ENCODE data around the gene MPZL1.

MPZL1 gene

DNA sequence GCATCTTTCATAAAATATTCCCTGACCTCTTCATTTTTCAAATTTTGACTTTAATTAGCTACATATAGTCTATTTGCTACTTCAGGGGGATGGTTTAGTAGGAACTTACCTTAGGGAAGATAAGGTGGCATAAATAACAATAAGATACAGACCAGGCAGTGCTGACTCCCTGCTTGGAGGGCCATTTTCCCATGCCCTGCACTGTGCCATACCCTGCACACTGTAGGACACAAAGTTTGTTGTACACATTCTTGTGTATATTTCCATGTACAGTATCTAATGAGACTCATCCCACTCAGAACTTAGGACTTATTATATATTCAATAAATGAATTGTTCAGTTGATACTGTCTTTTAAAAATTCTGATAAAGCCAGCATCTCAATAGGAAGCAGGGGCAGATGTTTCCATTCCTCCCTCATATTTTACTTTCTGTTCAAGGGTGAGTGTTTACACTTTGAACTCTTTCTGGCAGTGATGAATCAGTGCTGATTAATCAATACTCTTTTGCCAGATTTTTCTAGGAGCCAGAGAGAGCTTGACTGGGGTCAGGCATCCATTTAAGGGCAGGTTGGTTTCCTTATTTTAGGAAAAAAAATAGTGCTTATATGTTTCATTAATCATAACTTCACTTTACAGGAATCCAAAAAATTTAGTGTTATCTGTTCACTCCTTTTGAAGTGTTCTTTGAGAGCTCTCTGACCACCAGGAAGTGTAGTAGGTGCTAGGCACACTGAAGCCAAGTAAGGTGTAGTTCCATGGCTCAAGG, 30.6 kb downstream of the MPZL1 start:
- no peak for DNase-seq

DNA sequence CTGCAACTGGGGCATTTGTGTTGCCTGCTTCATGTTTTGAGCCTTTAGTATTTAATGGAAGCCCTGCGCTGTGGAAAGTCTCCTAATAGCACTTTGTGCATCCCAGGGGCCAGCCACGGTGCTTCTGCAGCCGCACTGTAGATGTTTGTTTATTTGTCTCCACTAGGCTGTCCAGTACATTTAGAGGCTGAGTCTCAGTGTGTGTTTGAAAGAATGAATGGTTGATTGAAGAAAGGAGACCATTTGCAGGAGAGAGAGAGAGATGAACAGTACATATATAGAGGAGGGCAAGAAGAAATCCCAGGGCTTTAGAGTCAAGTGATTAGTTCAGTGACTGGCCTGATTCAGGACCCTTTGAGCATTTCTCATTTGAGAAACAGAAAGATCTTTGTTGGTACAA, 33.9 kb downstream of the MPZL1 start:
- DNase-seq = no peak

DNA sequence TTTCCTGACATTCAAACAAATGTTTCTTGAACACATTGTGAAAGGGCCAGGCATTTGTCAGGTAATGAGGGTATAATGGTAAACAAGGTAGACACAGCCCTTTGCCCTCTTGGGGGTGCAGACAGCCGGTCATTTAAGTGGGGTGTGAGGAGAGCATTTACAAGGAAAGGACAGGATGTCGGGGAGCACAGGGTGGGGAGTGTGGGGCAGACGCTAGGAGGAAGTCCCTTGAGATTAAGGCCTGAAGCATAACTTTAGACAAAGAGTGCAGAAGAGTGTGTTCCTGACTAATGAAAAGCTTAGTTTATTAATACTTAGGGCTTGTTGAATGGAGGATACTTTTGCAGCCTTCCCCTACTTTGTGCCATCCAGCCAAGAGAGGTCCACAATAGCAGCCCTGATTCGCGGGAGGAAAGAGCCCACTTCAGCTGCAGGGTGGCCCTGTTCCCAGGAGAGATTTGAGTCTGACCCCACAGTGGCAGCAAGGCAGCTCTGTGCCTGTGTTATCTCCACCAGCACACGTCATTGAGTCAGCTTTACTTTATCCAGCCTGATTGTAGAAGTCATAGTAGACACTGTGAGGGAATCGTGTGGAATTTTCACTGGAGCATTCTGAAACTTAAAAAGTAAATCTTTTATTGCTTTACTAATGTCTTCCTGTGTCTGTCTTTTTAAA, 35.1 kb downstream of the MPZL1 start:
- no peak for DNase-seq

DNA sequence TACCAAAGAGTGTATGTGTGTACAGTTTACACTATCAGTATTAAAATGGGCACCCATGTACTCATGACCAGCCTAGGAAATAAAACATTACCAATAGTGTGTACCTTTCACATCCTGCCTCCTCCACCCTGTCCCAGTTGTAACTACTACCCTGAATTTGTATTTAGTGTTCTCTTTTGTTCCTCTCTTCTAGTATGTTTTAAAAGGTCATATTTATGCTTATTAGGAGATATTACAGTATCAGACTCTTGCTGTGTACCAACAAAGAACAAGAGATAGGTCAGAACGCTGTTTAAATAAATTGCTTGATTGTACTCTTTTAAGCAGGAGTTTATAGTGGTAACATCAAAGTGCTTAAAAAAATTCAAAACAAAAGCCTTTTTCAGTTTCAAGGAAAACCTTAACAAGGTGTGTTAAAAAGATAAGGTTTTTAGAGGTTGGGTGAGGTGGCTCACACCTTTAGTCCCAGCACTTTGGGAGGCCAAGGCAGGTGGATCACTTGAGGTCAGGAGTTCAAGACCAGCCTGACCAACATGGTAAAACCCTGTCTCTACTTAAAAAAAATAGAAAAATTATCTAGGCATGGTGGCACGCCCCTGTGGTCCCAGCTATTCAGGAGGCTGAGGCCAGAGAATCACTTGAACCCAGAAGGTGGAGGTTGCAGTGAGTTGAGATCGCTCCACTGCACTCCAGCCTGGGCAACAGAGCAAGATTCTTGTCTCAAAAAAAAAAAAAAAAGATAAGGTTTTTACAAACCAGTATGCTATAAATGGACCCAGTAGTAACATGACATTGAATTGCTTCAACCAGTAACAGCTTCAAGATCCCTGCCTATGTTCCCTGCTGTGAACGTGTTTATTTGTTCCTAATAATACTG, 35.9 kb downstream of the MPZL1 start:
- no peak for DNase-seq

DNA sequence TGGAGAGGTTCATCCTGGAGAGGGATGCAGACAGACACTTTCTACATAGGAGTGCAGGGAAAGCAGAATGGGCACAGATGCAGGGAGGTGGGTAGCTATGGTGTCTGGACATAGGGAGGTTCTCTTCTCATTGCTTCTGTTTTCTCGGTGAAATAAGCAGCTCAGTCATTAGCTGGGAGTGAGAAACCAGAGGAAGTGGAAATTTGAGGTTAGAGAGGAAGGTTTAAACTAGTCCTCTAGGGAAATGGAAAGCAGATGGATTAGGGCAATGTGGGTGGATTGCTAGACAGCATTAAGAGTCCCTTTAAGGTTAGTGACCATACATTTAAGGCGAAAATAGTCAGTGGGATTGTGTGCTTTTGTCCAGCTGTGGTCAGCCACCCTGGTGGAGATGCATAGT, 39.6 kb downstream of the MPZL1 start:
- DNase-seq = no peak

DNA sequence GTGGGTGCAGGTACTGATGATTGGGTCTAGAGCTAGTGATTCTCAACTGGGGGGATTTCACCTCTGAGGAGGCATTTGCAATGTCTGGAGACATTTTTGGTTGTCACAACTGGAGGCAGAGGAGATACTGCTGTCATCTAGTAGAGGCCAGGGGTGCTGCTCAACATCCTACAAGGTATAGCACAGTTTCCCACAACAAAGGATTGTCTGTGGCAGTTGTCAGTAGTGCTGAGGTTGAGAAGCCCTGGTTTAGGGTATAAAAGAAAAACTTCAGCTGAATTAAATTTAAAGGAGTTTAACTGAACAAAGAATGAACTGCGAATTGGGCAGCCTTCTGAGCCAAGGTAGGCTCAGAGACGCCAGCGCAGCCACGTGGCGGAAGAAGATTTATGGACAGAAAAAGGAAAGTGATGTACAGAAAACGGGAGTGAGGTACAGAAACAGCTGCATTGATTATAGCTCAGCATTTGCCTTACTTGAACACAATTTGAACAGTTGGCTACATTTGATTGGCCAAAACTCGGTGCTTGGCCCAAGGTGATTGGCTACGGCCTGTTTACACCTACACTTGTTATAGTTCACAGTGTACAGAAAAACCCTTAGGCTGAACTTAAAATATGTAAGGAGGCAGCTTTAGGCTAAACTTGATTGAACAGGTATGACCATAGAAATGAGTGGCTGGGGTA, 40.4 kb downstream of the MPZL1 start:
- DNase-seq = no peak

DNA sequence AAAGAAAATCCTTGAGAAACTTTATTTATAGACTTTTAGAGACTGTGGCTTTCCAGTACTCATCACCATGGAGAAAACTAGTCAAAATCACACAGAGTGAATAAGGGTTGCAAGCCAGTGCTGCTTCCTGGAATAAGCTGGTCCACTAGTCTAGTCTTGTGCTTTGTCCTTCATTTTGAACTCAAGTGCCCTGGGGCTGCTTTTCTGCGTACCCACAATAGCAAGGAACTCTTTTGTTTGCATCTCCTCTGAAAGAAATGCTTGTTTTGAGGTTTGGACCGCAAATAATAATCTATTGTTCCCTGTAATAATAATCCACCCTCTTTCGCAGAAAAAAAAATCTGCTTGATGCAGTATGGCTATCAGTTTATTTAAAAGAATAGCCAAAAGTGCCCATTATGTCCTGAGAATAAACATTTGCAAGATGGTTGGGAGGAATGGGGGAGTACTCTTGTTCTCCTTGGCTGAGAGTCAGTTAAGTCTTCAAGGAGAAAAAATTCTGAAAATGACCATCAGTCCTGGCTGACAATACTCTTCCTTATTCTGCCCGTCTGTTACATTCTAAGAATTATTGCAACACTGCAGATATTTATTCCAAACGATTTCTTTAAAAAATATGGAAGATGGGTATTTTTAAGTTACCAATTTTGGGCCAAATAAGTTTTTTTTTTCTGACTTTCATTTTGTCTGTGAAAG, 41.9 kb downstream of the MPZL1 start:
- no peak for DNase-seq

DNA sequence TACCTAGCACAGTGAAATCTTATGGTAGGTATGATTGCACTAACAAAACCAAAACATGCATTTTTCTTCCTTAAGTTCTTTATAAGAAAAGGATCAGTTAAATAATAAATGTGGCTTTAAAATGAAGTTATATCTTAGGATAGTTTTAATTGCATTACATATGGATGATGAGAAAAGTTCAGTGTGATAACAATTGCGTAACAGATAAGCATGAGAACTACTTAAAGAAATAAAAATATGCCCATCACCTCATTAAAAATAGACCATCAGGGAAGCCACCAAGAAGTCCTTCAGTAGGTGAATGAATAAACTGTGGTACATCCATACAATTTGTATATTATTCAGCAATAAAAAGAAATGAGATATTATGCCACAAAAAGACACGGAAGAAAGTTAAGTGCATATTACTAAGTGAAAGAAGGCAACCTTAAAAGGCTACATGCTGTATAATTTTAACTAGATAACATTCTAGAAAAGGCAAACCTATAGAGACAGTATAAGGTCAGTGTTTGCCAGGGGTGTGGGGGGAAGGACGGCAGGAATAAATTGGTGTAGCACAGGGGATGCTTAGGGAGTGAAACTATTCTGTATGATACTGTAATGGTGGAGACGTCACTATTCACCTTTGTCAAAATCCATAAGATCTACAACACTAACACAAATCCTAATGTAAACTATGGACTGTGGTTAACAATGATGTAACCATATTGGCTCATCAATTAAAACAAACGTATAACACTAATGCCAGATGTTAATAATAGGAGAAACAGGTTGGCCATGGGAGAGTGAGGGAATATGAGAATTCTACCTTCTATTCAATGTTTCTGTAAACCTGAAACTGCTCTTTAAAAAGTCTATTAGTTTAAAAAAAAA, 42.9 kb downstream of the MPZL1 start:
- DNase-seq = no peak

DNA sequence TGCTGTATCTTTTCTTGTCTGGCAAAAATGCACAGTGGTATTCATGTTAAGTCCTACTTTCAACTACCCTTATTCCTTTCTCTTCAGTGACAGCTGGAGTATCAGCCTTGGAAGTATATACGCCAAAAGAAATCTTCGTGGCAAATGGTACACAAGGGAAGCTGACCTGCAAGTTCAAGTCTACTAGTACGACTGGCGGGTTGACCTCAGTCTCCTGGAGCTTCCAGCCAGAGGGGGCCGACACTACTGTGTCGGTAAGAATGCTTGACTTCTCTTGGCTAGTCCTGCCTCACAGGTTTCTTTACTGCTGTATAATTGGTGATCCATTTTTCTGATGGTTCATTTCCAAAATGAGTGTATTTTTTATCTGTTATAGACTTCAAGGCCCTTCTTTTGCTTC, 43.7 kb downstream of the MPZL1 start:
- DNase-seq = no peak

DNA sequence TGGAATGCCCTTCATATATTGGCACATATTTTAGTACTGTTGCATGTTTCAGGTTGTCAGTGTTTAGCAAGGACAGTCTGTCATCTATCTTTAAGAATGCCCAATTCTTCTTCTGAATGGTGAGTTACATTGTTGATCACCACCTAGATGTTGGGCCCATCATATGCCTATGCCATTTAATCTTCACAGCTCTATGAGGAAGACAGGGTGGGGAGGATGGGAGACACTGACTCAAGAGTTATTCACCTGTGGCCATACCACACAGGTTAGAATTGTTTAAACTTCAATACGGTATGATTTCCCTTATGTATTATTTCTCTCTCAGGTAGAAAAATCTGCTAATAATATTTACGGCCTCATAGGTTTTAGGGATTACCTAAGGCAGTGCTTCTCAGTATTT, 44.8 kb downstream of the MPZL1 start:
- DNase-seq = no peak

DNA sequence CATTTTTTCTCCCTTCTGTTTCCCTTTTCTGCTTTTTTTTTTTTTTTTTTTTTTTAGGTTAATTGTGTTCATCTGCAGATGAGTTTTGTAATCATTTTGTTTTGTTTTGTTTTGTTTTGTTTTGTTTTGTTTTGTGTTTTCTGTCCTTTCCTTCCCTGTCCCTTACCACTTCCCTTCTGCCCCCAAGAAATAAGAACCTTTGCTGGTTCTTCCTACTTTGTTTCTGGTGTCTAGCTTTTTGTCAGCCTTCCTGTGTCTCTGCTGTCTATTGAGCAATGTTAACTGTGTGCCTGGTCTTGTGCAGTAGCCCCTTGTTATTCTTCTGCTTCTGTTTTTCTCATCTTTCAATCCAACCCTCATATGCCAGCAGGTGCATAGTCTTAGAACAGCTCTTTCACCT, 46.0 kb downstream of the MPZL1 start:
- DNase-seq = no peak

DNA sequence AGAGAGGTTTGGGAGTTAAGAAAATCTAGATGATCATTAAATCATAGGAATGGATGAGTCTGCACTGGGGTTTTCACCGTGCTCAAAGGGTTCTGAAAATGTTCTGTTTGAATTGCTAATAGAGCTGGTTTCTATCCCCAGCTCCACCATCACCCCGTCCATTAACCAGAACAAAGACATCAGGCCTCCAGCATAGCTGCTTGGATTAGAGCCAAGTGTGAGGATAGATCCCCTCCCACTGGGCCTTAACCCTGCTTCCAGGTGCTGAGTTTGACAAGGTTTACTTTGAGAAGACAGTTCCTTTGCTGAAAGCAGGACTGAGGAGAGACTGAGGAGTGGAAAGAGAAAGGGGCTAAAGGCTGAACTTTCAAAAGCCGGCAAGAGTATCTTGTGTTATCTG, 48.3 kb downstream of the MPZL1 start:
- no peak for DNase-seq

DNA sequence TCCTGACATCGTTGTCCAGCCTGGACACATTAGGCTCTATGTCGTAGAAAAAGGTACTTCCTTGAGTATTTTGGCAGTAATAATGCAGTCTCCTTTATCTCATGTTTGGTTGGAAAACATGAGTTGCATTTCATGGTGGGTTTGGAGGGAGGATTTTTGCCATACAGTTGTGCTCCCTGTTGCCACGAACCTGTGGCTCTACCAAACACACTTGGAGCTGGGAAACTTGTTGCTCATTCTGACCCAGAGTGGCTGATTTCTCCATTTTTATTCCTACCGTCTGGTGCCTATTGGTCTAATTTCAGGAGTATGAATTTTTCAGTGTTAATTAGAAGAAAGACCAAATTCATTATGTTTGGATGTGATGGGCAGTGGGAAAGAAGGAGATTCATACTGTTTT, 50.7 kb downstream of the MPZL1 start:
- DNase-seq = no peak

DNA sequence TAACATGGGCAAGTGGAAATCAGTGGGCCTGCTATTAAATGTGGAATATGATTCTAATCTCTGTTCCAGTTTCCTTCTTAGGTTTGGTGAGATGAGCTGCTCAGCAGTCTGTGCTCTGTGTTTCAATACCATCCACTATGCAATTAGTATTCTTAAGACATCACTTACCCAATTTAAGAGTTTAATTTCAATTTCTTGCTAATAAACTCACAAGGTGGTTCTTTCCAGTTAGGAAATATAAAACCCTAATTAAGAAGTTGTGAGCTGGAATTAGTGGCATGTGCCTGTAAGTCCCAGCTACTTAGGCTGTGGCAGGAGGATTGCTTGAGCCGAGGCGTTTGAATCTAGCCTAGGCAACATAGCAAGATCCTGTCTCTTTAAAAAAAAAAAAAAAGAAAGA, 51.7 kb downstream of the MPZL1 start:
- no peak for DNase-seq

DNA sequence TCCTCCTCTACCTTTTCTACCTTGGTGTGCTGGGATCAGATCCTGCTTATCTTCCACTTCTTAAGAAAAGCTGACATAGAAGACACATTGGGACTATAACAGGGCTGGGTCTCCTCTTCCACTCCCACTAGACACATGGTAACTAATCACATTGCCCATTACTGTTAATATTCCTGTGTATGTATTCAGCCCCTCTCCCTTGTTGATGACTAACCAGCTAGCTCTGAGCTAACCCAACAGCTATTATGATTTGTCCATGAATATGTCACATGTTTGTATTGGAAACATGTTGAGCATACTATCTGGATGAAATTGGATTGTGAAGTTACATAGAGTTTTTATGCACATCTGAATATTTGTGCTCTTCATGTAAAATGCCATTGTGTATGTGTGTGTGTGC, 52.9 kb downstream of the MPZL1 start:
- DNase-seq = no peak

DNA sequence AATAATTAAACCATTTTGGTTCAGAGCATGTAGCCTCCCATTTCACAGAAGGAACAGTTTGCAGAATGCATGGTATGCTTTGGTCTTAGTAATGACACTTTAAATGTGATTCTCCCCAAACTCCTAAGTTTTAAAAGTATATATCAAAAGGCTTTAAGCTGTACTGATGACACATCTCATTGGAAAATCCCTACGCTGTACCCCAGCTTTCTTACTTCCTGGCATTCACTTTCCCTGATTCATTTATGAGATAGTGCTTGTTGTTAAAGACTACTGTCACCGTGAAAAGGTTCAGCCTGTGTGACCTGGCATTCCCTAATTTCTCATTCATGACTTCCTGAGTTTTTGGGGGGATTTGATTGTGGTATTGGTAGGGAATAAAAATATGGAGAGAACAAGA, 53.4 kb downstream of the MPZL1 start:
- DNase-seq = no peak

DNA sequence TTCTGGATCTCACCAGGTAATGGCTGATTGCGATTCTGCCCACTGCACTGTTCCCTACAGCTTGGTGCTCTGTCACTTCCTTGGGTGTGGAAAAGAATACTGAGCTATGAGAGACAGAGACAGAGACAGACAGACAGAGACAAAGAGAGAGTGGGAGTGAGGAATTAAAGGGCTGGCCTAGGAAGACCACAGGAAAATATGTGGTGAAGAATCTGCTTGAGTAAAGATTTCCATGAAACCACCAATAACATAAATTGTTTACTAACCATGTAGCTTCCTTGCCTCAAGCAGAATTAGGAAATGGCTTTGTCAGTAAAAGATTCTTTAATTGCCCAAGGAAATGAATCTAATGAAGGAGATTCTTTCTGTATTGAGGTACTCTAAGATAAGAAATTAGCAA, 54.4 kb downstream of the MPZL1 start:
- no peak for DNase-seq

DNA sequence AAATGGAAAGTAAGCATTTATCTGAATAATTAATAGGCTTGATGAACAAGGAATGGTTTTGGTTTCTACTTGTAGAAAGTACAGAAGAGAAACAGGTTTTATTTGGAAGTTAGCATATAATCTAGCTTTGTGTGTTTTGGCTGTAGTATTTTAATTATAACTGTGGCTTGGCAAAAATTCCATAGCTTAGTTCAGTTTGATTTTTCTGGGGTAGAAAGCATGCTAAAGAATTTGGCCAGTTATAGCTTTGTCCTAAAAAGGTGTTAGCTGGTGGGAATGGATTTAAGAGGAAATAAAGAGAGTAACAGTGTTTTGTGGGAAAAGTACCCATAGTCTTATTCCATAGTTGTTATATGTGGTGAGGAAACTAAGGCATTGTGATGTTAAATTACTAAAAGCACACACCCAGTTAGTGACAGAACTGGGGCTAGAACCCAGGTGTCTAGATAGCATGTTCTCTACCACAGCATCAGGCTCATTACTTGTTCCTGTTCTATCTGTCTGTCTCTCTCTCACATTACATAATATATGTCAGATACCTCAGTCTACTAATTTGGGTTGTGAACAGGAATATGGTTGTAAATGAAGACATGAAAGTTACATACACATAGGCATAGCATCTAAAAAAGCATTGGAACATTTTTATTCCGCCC, 55.0 kb downstream of the MPZL1 start:
- no peak for DNase-seq

DNA sequence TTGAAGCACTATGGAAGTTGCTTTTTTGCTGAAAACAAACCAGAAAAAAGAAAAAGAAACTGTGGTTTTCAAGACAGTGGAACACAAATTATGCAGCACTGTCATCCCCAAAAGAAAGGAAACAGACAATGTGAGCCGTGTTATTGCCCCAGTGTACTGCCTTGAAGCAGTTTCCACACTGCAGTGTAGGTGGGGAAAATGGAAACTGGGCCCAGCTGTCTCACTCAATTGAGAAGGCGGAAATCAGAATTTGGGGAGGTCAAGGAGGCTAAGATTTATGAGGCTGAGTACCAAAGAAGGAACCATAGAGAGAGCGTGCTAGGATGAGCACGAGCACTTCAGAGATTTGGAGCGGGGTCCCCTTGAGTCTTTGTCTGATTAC, 55.5 kb downstream of the MPZL1 start:
- no peak for DNase-seq

DNA sequence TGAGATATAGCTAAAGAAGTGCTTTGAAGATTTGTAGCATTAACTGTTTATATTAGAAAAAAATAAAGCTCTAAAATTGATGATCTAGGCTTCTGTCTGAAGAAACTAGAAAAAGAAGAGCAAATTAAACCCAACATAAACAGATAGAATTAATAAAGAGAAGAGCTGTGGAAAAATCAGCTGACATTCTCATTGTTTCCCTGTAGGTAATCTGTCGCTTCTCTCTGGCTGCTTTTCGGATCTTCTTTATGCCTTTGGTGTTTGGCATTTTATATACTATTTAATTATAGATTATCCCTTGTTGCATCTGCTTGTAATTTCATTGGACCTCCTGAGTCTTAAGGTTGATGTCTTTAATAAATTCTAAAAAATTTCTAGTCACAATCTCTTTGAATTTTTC, 59.8 kb downstream of the MPZL1 start:
- no peak for DNase-seq

DNA sequence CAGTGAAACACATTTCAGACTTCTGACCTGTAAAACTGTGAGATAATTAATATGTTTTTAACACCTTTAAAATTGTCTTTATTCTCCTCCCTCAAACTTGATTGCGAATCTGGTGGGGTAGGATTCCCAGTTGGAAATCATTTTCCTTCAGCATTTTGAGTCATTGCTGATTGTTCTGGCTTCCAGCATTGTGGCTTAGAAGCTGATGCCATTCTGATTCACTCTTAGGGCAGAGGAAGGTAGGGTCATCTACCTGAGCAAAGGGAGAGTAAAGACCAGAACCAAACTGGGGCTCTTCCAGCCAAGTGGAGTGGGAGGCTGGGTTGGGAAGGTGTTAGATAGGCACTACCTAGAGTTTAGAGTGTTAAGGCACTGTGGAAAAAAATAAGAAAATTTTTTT, 61.2 kb downstream of the MPZL1 start:
- DNase-seq = no peak
